Muscle of back (tissue), 13 donors: Measurements from ENCODE around the gene EDRF1. TPM values are rescaled to one million over a fixed set of nuclear protein-coding genes. Genes with fewer than 3 reads are reported as not detected.
"Not testable (repeated sequence)": the region's sequence is repeated elsewhere in the genome, so short reads cannot be mapped to it uniquely, and the experiment has no call there.

Experiments used
- DNase-seq, 3 donors: peaks; one replicate each; pipeline versions ENCODE4 v3.0.0 to v3.0.0-alpha.2; 2013
- long read RNA-seq, 9 donors: transcript quantifications; one replicate each; lab custom pipeline, GENCODE V29; 2026
- polyA plus RNA-seq, 10 donors: library from polyadenylated mRNA; unstranded; fragments of 120-200 nt; gene quantifications; one replicate each; pipeline ENCODE4 v1.2.1, GENCODE V29; 2013; ENCODE audit not compliant: insufficient read length in 10 of 10

EDRF1 gene, protein sequence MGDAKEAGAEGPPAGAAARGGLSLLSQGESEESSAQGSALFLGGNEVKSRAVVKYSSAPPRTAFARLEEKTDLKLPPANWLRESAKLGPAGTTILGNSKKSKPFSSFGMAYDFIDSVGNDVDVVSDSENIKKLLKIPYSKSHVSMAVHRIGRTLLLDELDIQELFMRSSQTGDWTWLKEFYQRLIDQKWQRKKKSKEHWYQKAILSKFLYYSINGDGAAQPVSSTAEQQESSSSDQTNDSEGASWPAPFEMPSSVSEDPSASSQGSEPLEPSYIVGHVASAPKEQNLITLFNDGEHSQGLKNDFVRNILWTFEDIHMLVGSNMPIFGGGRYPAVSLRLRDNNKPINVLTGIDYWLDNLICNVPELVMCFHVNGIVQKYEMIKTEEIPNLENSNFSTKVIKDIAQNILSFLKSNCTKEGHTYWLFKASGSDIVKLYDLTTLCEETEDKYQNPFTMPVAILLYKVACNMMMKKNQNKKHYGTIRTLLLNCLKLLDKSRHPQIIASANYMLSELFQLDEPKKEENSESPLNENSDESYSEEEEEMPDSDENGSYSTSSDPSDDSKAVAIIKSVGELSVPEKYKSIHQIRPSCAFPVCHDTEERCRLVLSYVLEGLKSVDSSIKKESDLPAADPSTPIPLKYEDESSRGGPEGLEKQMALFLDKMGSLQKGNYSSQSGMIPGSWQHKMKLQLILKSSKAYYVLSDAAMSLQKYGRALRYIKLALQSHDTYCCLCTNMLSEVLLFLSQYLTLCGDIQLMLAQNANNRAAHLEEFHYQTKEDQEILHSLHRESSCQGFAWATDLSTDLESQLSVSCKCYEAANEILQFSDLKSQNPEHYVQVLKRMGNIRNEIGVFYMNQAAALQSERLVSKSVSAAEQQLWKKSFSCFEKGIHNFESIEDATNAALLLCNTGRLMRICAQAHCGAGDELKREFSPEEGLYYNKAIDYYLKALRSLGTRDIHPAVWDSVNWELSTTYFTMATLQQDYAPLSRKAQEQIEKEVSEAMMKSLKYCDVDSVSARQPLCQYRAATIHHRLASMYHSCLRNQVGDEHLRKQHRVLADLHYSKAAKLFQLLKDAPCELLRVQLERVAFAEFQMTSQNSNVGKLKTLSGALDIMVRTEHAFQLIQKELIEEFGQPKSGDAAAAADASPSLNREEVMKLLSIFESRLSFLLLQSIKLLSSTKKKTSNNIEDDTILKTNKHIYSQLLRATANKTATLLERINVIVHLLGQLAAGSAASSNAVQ
- polyA plus RNA-seq: 10 to 100 TPM; 13.5 to 27.4 (median 21.0) TPM
- long read RNA-seq, donor 1, full-length matches to known transcripts: 1 of 1 reads
- long read RNA-seq, donor 1, partial matches to known transcripts: 0 of 1 reads
- long read RNA-seq, donor 1, other reads (novel, unspliced or antisense): 0 of 1 reads
- long read RNA-seq, donor 2, partial matches to known transcripts: 0 of 1 reads
- long read RNA-seq, donor 2, other reads (novel, unspliced or antisense): 0 of 1 reads
- long read RNA-seq, donor 3: 0 reads
- long read RNA-seq, donor 4, full-length matches to known transcripts: 1 of 1 reads
- long read RNA-seq, donor 4, partial matches to known transcripts: 0 of 1 reads
- long read RNA-seq, donor 4, other reads (novel, unspliced or antisense): 0 of 1 reads
- long read RNA-seq, donor 5: 0 reads
- long read RNA-seq, donor 6, full-length matches to known transcripts: 1 of 10 reads
- long read RNA-seq, donor 6, partial matches to known transcripts: 9 of 10 reads
- long read RNA-seq, donor 6, other reads (novel, unspliced or antisense): 0 of 10 reads
- long read RNA-seq, donor 7: 0 reads
- long read RNA-seq, donor 8: 0 reads
- long read RNA-seq, donor 9: 0 reads

DNA sequence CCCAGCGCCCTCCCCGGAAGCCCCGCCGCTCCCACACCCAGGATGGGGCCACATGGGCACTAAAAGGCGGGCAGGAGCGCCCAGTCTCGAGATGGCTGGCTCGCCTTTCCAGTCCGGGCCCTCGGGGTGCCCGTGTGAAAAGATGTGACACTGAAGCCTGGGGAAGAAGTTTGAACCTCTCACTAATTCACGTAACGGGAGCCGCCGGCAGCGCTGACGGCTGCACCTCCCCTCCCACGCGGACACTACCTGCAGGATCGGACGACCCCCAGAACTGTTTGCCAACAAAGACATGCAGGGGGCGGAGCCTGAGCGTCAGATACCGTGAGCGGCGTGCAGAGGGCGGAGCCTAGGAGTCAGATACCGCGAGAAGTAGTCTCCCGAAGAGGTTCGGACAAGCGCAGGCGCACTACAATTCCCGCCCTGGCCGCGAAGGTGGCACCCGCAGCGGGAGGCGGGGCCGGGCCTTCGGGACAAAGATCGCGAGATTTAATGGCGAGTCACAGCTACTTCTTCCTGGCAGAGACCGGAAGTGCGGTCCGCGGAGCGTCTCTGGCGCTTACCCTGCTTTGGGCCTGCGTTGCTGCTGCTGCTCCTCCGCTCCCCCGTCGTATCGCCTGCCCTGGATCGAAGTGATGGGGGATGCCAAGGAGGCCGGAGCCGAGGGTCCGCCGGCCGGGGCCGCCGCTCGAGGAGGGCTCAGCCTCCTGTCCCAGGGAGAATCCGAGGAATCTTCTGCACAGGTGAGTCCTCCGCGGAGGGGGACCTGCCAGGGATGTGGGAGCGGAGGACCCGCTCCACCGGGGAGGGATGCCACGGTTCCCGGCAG is at the start of gene EDRF1:
Gene EDRF1 (plus strand): TSS at position 537 of the 829 bp plus-strand sequence. CDS start 99 bp downstream, at position 636.
- DNase-seq: peak; percentile 99 to 100 (median 99)

DNA sequence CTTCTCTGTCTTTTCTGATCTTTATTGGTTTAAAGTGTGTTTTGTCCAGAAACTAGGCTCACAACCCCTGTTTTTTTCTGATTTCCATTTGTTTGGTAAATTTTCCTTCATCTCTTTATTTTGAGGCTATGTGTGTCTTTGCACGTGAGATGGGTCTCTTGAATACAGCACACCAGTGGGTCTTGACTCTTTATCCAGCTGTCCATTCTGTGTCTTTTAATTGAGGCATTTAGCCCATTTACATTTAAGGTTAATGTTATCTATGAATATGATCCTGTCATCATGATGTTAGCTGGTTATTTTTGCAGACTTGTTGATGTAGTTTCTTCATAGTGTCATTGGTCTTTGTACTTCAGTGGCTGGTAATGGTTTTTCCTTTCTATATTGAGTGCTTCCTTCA is 46.6 kb upstream of the EDRF1 start:
- no peak for DNase-seq

DNA sequence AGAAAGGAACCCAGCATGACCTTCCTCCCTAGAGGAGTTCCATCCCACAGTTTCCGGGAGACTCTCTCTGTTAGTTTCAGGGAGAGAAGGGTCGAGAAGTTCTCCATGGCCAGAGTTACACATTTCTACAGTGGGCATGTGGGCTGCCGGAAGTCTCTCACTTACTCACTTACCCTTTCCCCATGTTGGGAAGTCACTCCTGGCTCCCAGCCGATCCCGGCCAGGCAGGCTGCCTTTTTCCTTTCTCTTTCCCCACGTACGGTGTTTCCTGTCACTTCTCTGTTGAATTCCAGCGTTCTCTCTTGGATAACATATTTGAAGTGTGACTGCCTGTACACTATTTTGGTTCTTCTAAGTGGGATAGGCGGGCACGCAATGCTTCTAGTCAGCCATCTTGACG is 40.1 kb upstream of the EDRF1 start:
- DNase-seq: no peak

DNA sequence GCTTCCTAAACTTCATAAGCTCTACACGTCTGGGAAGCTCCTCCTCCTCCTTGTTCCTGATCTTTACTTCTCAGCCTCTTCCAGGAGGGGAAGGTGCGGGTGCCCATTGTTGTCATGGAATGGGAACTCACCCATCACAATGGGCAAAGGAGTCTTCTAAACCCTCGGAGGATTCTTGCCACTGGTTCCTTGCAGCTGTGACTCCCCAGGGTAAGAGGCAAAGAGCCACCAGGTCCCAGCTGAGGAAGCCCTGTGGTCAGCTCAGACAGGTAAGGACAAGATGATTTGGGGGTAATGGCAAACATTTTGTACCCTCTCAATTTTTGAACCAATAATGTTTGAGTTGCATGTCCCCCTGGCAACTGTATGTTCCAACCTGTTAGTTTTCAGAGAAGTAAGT is 36.4 kb upstream of the EDRF1 start, which contains the start of gene TEX36:
Gene TEX36 (minus strand): TSS at position 101 of the 400 bp plus-strand sequence. CDS start 174 bp downstream, outside the sequence.
- no peak for DNase-seq

DNA sequence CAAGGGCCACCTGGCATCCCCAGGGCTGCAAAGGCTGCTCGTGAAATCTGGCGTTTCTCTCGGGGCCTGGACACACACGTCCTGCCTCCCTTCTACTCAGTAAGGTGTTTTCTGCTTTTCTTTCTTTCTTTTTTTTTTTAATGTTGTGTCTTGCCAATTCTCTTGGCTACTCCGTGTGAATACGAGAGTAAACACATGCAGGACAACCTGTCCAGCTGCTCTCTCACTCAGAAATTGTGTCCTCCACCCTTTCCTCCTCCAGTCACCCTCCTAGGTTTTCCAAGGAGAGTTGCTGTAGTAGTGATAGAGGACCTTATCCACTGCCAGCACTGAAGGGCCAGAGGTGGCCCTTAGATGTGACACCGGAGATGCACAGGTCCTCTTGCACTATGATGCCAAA is 35.7 kb upstream of the EDRF1 start:
- DNase-seq: no peak

DNA sequence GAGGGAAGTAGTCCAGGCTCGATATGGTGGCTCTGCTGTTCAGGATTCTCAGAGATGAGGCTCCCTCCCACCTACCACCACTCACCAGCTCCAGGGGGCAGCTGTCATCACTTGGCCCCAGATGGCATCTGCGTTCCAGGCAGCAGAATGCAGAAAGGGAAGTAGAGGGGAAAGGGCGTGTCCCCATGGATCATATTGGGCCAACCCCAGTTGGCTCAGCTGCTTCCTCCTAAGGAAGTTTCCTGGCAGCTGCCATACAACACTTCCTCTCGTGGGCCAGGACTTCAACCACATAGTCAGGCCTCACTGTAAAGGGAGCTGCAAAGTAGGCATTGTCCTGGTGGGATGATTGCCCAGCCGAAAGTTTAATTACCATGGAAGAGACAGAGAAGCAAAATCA is 34.9 kb upstream of the EDRF1 start:
- DNase-seq: peak in 1 of 3 donors; percentile 26

DNA sequence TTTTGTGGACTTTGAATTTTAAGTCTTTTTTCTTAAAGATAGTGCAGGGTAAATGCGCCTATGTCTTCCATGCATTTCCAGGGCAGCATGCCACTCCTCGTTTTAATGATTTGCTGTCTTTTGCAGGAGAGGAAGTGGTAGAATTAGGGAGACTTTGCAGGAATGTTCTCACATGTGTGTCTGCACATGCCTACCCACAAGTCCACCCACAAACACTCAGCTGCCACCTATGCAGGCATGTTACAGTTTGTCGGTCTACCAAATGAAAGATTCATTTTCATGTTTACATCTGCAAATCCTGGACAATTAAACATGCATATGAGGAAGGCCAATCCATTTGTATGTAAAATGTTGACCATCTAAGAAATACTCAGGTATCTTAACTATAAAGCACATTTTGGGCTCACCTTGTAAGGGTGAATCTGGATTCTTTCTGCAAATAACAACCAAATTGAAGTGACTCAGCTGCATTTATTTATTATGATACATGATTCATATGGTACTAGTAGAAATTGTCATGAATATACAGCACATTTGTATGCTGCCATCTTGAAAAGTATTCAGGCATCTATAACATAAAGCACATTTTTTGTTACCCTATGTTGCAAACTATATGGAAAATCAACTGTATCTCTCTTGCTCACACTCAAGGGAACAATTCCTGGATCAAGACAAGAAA is 31.9 kb upstream of the EDRF1 start:
- DNase-seq: no peak

DNA sequence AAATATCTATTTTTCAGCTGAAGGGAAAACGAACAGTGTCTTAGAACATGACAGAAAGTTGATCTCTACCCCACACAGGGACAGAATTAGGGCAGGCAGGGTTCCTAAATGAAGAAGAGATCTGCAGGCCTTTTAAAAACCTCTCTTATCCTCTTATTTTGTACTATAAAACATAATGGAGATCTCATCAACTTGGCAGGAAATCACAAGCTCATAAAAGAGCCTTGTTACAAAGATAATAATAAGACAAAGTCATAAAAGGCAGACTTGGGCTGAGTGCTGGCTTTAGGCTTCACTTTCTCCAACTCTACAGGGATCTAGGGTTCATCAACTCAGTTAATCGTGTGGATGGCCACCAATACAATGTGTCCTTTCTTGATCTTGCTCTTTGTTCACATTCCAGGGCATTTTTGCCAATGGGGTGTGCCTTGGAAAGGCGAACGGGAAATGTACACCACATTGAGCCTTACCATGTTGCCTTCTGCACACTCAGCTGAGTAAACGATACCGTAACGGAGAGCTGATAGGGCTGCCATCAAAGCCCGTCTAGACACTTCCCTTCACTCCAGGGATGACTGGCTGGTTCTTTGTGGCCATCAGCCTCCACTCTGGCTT is 29.4 kb upstream of the EDRF1 start:
- no peak for DNase-seq

DNA sequence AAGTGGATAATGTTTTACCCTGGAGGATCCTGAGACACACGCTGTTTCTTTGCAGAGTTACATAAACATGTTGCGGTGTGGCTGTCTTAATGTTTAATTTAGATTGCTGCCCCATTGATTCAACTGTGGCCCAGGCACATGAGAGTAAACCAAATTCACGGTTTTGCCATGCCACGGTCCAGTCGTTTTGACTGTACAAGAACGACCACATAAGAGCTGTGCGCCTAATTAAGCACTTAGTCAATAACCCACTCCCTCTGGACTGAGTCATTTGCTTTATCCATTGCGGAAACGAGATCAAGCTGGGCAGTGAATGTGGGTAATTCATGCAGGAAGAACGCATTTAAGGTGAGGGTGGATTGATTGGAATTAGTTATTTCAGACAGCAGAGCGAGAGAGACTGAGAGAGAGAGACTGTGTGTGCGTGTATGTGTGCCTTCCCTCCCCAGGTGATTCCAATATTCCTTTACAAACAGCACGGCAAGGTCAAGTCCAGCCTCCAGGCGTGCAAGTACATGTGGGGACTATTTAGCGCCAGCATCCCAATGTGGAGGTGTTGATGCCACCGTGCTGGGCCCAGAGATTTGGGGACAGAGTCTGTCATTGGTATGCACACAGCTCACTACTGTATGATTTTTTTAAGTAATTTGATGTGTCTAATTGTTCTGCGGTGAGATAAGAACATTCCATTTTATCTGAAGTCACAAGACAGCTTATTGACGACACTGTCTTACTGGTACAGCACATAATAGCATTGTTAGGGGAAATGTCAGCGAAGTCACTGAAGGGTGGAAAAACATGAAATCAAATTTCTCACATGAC is 28.1 kb upstream of the EDRF1 start:
- no peak for DNase-seq

DNA sequence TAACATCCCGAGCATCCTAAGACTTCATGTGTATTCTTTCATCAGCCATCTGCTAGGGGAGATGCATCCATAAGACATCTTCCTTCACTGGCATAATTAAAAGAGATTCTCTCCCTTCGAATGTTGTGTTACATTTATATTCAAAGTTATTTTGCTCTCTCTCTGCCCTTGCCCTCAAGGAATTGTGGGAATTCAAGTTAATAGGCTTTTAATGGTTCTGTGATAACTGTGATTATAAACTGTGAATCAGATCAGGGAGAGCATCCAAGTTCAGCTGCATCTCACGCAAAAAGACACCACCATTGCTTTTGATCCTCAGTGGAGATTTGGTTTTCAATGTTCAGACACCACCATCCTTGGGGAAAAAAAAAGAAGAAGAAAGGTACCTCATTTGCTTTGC is 27.3 kb upstream of the EDRF1 start:
- DNase-seq: no peak

DNA sequence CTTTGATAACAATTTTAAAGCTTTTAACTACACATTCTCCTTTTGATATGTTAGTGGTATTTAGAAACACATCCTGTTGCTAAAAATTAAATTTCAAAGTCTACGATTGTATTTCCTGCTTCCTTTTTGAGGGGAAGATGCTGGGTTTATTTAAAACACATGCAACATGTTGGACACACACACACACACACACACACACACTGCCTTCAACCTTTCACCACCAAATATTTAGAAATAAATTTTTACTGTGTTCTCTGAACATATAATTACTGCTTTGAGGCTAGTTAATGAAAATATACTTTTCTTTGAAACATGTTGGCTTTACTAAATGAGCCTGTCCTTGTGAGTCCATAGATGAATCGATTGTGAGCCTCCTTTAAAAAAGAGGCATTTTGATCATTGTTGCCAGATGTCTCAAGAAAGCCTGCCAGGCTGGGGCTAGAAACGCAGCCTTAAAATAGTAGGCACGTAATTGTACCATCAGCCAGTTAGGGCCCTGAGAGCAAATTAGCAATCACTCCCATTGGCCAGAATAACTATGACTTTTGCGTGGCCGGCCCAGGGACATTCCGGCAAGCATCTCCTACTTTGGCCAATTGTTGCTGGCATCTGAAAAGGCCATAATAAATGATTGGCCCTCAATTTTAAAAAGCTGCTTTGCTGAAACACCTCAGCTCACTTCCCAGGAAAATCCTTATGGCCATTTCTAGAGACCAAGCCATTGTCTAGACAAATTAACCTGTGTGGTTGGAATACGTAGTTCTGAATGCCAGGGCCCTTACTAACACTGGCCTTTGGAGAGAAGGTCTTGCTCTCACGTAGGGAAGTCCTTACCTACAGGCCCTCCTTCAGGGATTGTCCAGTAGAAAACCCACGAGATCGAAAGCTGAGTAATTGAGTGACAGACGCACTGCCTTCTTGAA is 26.6 kb upstream of the EDRF1 start:
- DNase-seq: no peak

DNA sequence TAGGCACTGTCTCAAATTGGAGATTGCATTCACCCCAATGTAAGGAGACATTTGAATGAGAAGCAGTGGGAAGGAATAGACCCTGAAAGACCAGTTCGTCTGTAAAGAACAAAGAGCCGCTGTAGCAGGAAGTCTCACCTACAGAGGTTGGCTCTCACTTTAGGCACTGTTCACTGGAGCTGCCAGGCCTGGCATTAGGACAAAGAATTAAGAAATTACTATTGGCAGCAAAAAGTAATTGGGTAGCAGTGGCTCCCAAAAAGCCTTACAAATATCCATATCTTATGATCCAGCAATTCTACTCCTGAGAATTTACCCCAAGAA is 26.0 kb upstream of the EDRF1 start:
- DNase-seq: no peak

DNA sequence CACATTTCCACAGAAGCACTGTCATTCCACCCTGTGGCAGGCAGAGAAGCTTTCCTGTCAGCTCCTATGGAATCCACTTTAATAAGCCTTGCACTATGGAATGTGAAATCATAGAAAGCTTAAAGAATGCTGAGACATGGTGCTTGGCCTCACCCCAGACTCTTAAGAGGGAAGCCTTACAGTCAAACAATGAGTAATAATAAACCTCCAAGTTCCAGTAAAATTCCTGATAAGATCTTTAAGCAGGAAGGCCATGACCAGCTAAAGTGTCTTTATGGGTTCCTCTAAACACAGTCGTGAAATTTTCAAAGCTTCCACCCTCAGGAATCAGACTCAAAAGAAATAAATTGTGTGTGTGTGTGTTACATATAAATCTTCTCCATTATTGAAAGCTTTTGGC is 24.6 kb upstream of the EDRF1 start:
- DNase-seq: peak in 1 of 3 donors; percentile 85

DNA sequence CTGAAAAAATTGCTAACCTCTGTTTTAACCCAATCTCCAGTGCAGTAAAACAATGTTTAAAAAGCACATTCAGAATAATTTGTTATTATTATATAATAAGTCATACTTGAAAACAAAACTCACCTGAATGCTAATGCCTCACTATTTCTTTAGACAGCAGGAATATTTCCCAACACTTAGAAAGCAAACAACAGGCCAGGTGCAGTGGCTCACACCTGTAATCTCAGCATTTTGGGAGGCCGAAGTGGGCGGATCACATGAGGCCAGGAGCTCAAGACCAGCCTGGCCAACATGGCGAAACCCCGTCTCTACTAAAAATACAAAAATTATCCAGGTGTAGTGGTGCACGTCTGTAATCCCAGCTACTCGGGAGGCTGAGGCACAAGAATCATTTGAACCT is 22.6 kb upstream of the EDRF1 start:
- not testable (repeated sequence) for DNase-seq

DNA sequence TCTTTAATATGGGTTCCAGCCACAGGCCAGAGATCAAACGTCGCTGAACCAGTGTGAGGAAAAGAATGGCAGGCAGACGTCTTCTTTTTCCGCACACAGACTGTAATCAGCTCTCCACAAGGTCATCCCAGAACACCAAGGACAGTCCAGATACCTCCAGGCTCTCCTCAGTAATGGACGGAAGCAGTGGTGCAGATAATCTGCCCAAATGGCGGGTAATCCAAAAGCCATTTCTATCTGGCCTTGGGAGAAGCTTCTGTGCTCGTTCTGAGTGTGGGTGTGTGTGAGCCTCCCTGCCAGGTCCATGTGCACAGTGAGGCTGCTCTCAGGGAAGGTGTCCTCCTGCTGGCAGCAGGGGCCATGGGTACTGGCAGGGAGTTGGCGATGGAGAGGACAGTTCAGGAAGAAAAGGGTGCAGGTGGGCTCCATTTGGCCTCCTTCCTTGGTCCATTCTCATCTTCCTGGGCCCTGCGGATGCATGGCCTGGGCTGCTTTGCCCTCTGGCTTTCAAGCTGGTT is 21.0 kb upstream of the EDRF1 start:
- no peak for DNase-seq

DNA sequence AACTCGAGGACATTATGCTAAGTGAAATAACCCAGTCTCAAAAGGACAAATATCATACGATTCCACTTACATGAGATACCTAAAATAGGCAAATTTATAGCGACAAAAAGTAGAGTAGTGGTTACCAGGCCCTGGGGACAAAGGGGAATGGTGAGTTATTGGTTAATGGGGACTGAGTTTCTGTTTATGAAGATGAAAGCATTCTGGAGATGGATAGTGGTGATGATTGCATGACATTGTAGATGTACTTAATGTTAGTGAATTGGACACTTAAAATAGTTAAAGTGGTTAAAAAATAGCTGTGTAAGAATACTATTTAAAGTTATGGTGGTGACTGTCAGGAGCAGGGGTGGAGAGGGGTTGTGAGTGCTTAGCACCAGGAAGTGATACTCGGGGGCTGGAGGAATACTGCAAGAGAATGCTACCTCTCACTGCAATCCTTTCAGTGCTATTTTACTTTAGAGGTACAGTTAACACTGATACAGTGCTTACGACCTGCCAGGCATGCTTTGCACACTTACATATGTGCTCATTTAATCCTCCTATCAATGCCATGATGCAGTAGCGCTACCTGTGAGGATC is 19.9 kb upstream of the EDRF1 start:
- no peak for DNase-seq
